ENCODE data around the gene GPR78.

GPR78 gene

DNA sequence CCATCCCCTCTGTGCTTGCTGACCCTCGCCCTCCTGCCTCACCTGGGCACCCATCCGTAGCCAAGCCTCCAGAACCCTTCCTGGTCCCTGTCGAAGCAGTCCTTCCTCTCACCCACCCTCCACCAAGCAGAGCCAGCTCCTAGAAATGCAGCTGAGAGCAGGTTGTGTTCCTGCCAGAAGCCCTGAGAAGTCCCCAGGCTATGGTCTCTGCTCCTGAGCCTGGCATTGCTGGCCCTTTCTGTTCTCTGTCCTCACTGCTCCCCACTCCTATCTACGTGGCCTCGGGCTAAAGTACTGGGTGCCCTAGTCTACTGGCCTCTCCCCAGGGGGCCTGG, 10.3 kb downstream of the GPR78 start:
- H3K9me3 ChIP-seq (replicated peaks; ENCODE audit: insufficient read depth, low read length) = no peaks in the 10 kb centered on the region
- H3K27me3 ChIP-seq (replicated peaks; ENCODE audit: insufficient read depth, low read length) = peaks cover 97% of the 10 kb centered on the region
- no peaks in the 10 kb centered on the region for H3K4me1 ChIP-seq (ENCODE audit: low read length)

GRCh38 chr4:8591114-8591513, 10.9 kb downstream of the GPR78 start:
- Histone ChIP-seq H3K36me3 (replicated peaks; ENCODE audit: insufficient read depth, low read length) (no peaks in the 10 kb centered on the region), H3K4me2 (ENCODE audit: low read depth, low read length) (no peak overlapping the region), H3F3A (ENCODE audit: insufficient read depth, low read length) (no peaks in the 10 kb centered on the region), H3K4me1 (ENCODE audit: low read length) (no peaks in the 10 kb centered on the region), H3K79me2 (ENCODE audit: low read length) (no peaks in the 10 kb centered on the region), H4K20me1 (ENCODE audit: insufficient read depth, low read length) (no peaks in the 10 kb centered on the region), H3K27me3 (replicated peaks; ENCODE audit: insufficient read depth, low read length) (peaks cover 94% of the 10 kb centered on the region), H3K9me3 (replicated peaks; ENCODE audit: insufficient read depth, low read length) (no peaks in the 10 kb centered on the region), H3K27ac (ENCODE audit: low read length) (no peak overlapping the region), H3K9ac (ENCODE audit: low read length) (no peak overlapping the region), H3K4me3 (ENCODE audit: low read length) (no peak overlapping the region), H3K9me2 (replicated peaks; ENCODE audit: insufficient read depth, low read length) (no peaks in the 10 kb centered on the region), H2AFZ (ENCODE audit: low read length) (no peak overlapping the region)
- no peak for DNase-seq
- no peak for TF ChIP-seq EZH2phosphoT487 (IDR thresholded peaks at IDR 0.05; ENCODE audit: low read length)
- no peak for TF ChIP-seq CTCF (IDR thresholded peaks at IDR 0.05; ENCODE audit: low read length)
- TF ChIP-seq EZH2 (optimal IDR thresholded peaks at IDR 0.05; ENCODE audit: low read depth, low read length) = no peak

More for the DNA sequence above, 10.3 kb downstream of the GPR78 start:
- Histone ChIP-seq H2AFZ (ENCODE audit: low read length) (no peak overlapping the region), H3K9ac (ENCODE audit: low read length) (no peak overlapping the region), H3K36me3 (replicated peaks; ENCODE audit: insufficient read depth, low read length) (no peaks in the 10 kb centered on the region), H3F3A (ENCODE audit: insufficient read depth, low read length) (no peaks in the 10 kb centered on the region), H3K4me2 (ENCODE audit: low read depth, low read length) (no peak overlapping the region), H3K27ac (ENCODE audit: low read length) (no peak overlapping the region), H3K9me2 (replicated peaks; ENCODE audit: insufficient read depth, low read length) (no peaks in the 10 kb centered on the region), H4K20me1 (ENCODE audit: insufficient read depth, low read length) (no peaks in the 10 kb centered on the region), H3K4me3 (ENCODE audit: low read length) (no peak overlapping the region), H3K79me2 (ENCODE audit: low read length) (no peaks in the 10 kb centered on the region)
- DNase-seq = no peak
- TF ChIP-seq EZH2phosphoT487 (IDR thresholded peaks at IDR 0.05; ENCODE audit: low read length) (no peak), CTCF (IDR thresholded peaks at IDR 0.05; ENCODE audit: low read length) (no peak), EZH2 (optimal IDR thresholded peaks at IDR 0.05; ENCODE audit: low read depth, low read length) (no peak)

DNA sequence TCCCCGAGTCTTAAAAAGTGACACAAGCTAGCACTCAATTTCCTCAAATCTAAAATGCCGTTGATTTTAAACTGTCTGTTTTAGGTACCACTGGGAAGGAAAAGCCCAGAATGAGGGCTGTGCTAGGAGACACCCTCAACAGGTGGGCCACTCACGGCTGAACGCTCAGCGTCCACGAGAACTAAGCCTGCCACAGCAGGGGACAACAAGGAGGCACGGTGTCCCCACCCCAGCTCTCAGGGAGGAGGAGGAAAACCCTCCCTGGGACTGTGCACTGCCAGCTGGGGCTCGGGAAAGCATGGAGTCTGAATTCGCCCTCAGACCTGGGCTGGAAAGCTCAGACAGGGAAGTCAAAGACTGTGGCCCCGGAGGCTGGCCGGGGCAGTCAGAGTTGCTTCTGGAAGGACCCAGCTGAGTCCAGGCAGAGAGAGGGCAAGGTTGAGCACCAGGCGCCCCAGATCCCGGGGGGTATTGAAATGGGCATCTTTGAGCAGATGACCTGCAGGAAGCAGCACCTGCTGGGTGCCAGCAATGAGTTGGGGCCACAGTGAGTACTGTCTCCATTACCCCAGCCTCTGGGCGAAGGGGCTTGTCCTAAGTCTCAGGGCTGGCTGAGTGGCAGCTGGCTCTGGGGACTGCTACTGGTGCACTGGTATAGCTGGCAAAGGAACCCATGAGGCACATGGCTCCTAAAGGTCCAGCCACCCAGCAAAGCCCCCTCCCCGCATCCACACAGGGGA, 11.6 kb downstream of the GPR78 start:
- no peak overlapping the region for H3K4me2 ChIP-seq (ENCODE audit: low read depth, low read length)
- H3K27me3 ChIP-seq (replicated peaks; ENCODE audit: insufficient read depth, low read length) = peaks cover 94% of the 10 kb centered on the region
- no peaks in the 10 kb centered on the region for H3K79me2 ChIP-seq (ENCODE audit: low read length)
- H3K9me2 ChIP-seq (replicated peaks; ENCODE audit: insufficient read depth, low read length) = no peaks in the 10 kb centered on the region
- H3F3A ChIP-seq (ENCODE audit: insufficient read depth, low read length) = no peaks in the 10 kb centered on the region
- H4K20me1 ChIP-seq (ENCODE audit: insufficient read depth, low read length) = no peaks in the 10 kb centered on the region
- H3K27ac ChIP-seq (ENCODE audit: low read length) = no peak overlapping the region
- no peak for DNase-seq
- H3K4me1 ChIP-seq (ENCODE audit: low read length) = no peaks in the 10 kb centered on the region
- H2AFZ ChIP-seq (ENCODE audit: low read length) = no peak overlapping the region
- H3K4me3 ChIP-seq (ENCODE audit: low read length) = no peak overlapping the region
- TF ChIP-seq EZH2 (optimal IDR thresholded peaks at IDR 0.05; ENCODE audit: low read depth, low read length) (no peak), EZH2phosphoT487 (IDR thresholded peaks at IDR 0.05; ENCODE audit: low read length) (no peak), CTCF (IDR thresholded peaks at IDR 0.05; ENCODE audit: low read length) (no peak)
- H3K9me3 ChIP-seq (replicated peaks; ENCODE audit: insufficient read depth, low read length) = no peaks in the 10 kb centered on the region
- no peaks in the 10 kb centered on the region for H3K36me3 ChIP-seq (replicated peaks; ENCODE audit: insufficient read depth, low read length)
- no peak overlapping the region for H3K9ac ChIP-seq (ENCODE audit: low read length)

Measured in MM.1S (cell line).